DND-41 (cell line): ENCODE data around the gene CD34.

Source experiments
- EZH2 ChIP-seq: IDR thresholded peaks from 3 replicates; pipeline ENCODE4 v1.6.1; 2012; ENCODE audit warnings: borderline replicate concordance, low read depth, mild to moderate bottlenecking, moderate library complexity, low read length, inconsistent platforms; ENCODE audit not compliant: severe bottlenecking
- TF ChIP-seq, protein P1 (sequence below): IDR thresholded peaks from 2 replicates; pipeline ENCODE4 v1.5.1; 2012; ENCODE audit warnings: borderline replicate concordance, low read length, moderate library complexity, mild to moderate bottlenecking; ENCODE audit not compliant: poor library complexity, severe bottlenecking; ENCODE audit errors: extremely low read depth

DNA sequence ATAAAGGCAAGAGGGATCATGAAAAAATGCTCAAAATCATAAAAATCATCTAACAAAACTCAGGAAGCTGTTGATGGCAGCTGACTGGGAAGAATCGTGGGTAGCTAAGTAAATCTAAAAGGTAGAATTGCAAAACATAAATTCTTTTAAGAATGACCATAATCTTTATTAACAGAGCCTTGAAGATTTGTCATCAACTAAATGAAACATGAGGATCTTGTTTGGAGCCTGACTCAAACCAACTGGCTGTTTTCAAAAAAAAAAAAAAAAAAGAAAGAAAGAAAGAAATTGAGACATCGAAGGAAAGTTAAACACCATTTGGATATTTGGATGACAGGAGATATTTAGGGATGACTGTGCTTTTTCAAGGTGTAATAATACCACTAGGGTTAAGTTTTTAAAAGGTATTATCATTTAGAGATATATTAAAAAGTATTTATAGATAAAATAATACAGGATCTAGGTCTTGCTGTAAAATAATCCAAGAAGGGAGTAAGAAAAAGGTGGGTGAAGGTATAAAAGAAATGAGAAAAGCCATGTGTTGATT is 48.6 kb downstream of the CD34 start:
- no peak for TF ChIP-seq EZH2
- TF ChIP-seq, protein P1, sequence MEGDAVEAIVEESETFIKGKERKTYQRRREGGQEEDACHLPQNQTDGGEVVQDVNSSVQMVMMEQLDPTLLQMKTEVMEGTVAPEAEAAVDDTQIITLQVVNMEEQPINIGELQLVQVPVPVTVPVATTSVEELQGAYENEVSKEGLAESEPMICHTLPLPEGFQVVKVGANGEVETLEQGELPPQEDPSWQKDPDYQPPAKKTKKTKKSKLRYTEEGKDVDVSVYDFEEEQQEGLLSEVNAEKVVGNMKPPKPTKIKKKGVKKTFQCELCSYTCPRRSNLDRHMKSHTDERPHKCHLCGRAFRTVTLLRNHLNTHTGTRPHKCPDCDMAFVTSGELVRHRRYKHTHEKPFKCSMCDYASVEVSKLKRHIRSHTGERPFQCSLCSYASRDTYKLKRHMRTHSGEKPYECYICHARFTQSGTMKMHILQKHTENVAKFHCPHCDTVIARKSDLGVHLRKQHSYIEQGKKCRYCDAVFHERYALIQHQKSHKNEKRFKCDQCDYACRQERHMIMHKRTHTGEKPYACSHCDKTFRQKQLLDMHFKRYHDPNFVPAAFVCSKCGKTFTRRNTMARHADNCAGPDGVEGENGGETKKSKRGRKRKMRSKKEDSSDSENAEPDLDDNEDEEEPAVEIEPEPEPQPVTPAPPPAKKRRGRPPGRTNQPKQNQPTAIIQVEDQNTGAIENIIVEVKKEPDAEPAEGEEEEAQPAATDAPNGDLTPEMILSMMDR: no peak
